HCT116 (cell line): ENCODE results near the gene OTUD3.

Experiments
- CBX3 ChIP-seq: IDR thresholded peaks from 2 replicates; pipeline ENCODE4 v1.6.1; 2012; ENCODE audit warnings: low read depth
- CTCF ChIP-seq, 3 experiments: fragments of 200-600 bp in 1 of 3; sonication (generic) in 1 of 3; IDR thresholded peaks in 2 of 3; conservative IDR thresholded peaks in 1 of 3; 2 replicates each; pipeline ENCODE4 v1.5.1; 2012 to 2017; ENCODE audit warnings: low read depth in 2 of 3, low read length in 2 of 3, antibody characterized with exemption in 1 of 3, borderline replicate concordance in 1 of 3, control low read depth in 1 of 3, mild to moderate bottlenecking in 1 of 3, mixed read lengths in 1 of 3, mixed run types in 1 of 3, moderate library complexity in 1 of 3; ENCODE audit not compliant: insufficient read depth in 1 of 3
- EGR1 ChIP-seq: IDR thresholded peaks from 2 replicates; pipeline ENCODE4 v1.6.1; 2012; ENCODE audit warnings: low read depth
- EZH2 ChIP-seq: fragments of 200-600 bp; sonication (generic); IDR thresholded peaks from 2 replicates; pipeline ENCODE4 v1.6.1; 2017; ENCODE audit warnings: antibody characterized with exemption, mixed run types
- EZH2phosphoT487 ChIP-seq: fragments of 200-600 bp; IDR thresholded peaks from 2 replicates; pipeline ENCODE4 v1.6.1; 2018; ENCODE audit warnings: antibody characterized with exemption, borderline replicate concordance
- MAX ChIP-seq: IDR thresholded peaks from 2 replicates; pipeline ENCODE4 v1.6.1; 2012
- POLR2A ChIP-seq: IDR thresholded peaks from 2 replicates; pipeline ENCODE4 v1.7.0; 2011; ENCODE audit warnings: borderline replicate concordance; ENCODE audit not compliant: insufficient read depth, insufficient read length; ENCODE audit errors: extremely low read depth
- POLR2AphosphoS5 ChIP-seq: IDR thresholded peaks from 2 replicates; pipeline ENCODE4 v1.6.1; 2011; ENCODE audit warnings: mild to moderate bottlenecking, low read depth, low read length, moderate library complexity
- RAD21 ChIP-seq: IDR thresholded peaks from 2 replicates; pipeline ENCODE4 v1.6.1; 2012; ENCODE audit warnings: low read depth, mild to moderate bottlenecking
- REST ChIP-seq: IDR thresholded peaks from 2 replicates; pipeline ENCODE4 v1.6.1; 2012; ENCODE audit warnings: low read depth
- SIN3A ChIP-seq: IDR thresholded peaks from 2 replicates; pipeline ENCODE4 v1.6.1; 2012; ENCODE audit warnings: low read depth
- SP1 ChIP-seq: IDR thresholded peaks from 2 replicates; pipeline ENCODE4 v1.6.1; 2012; ENCODE audit warnings: low read depth
- TCF7L2 ChIP-seq: IDR thresholded peaks from 2 replicates; pipeline ENCODE4 v1.7.0; 2011; ENCODE audit warnings: borderline replicate concordance, inconsistent platforms; ENCODE audit not compliant: insufficient read depth, insufficient read length; ENCODE audit errors: extremely low read depth
- ZBTB33 ChIP-seq: IDR thresholded peaks from 2 replicates; pipeline ENCODE4 v1.6.1; 2011; ENCODE audit warnings: mild to moderate bottlenecking, low read length, moderate library complexity; ENCODE audit not compliant: insufficient replicate concordance; ENCODE audit errors: extremely low read depth

GRCh38 chr1:19894218-19894617, 12.0 kb downstream of the OTUD3 start:
- no peak for TF ChIP-seq RAD21
- no peak for TF ChIP-seq POLR2A
- TF ChIP-seq POLR2AphosphoS5 = no peak
- no peak for TF ChIP-seq SIN3A
- no peak for TF ChIP-seq MAX
- no peak for TF ChIP-seq CTCF (IDR thresholded peaks at IDR 0.05 in 2 of 3, conservative IDR thresholded peaks at IDR 0.05 in 1 of 3; ENCODE audit: borderline replicate concordance in 1 of 3, insufficient read depth in 1 of 3, low read depth in 2 of 3, low read length in 2 of 3)
- no peak for TF ChIP-seq SP1
- no peak for TF ChIP-seq EGR1
- TF ChIP-seq REST = no peak
- TF ChIP-seq CBX3 = no peak
- TF ChIP-seq EZH2phosphoT487 = no peak
- TF ChIP-seq ZBTB33 = no peak
- TF ChIP-seq TCF7L2 = no peak
- no peak for TF ChIP-seq EZH2
